CD4-positive, alpha-beta T cell treated with Interleukin-6 for 4 hours (primary cell): ENCODE data around the gene AKT1.
"Not testable (repeated sequence)": the region's sequence is repeated elsewhere in the genome, so short reads cannot be mapped to it uniquely, and the experiment has no call there.

ENCODE experiments used
- DNase-seq: peaks from one replicate; pipeline ENCODE4 v3.0.0-alpha.2; 2020; ENCODE audit warnings: mixed read lengths

AKT1 gene

GRCh38 chr14:104794993-104795780 is at the start of gene AKT1:
AKT1 (minus strand) TSS chr14:104795748; CDS start chr14:104792643, 3,105 bp downstream.
- DNase-seq, result peak; percentile 27

- no peak for DNase-seq
Measured at GRCh38 chr14:104845033-104845666, 49.6 kb upstream of the AKT1 start.

GRCh38 chr14:104844306-104845032 is 48.9 kb upstream of the AKT1 start:
- DNase-seq, result no peak

GRCh38 chr14:104843442-104844305 is 48.1 kb upstream of the AKT1 start:
- DNase-seq, result no peak

- DNase-seq, result no peak
Measured at GRCh38 chr14:104843006-104843405, 47.5 kb upstream of the AKT1 start.

- DNase-seq, result no peak
Measured at GRCh38 chr14:104841730-104842129, 46.2 kb upstream of the AKT1 start.

- DNase-seq, result not testable (repeated sequence)
Measured at GRCh38 chr14:104836171-104836935, 40.8 kb upstream of the AKT1 start.

GRCh38 chr14:104830781-104831180 is 35.2 kb upstream of the AKT1 start:
- DNase-seq, result no peak

- DNase-seq, result peak; percentile 60
Measured at GRCh38 chr14:104827177-104828055, 31.9 kb upstream of the AKT1 start.

GRCh38 chr14:104826861-104827176 is 31.3 kb upstream of the AKT1 start:
- DNase-seq, result no peak

GRCh38 chr14:104826189-104826860 is 30.8 kb upstream of the AKT1 start:
- DNase-seq, result peak; percentile 95

GRCh38 chr14:104824353-104824997 is 28.9 kb upstream of the AKT1 start:
- DNase-seq, result no peak

GRCh38 chr14:104822821-104823615 is 27.5 kb upstream of the AKT1 start:
- no peak for DNase-seq

- no peak for DNase-seq
Measured at GRCh38 chr14:104821971-104822608, 26.5 kb upstream of the AKT1 start.

- DNase-seq, result no peak
Measured at GRCh38 chr14:104821229-104821945, 25.8 kb upstream of the AKT1 start.

GRCh38 chr14:104820669-104821228 is 25.2 kb upstream of the AKT1 start:
- DNase-seq, result no peak

GRCh38 chr14:104819361-104819781 is 23.8 kb upstream of the AKT1 start:
- DNase-seq, result no peak
